ENCODE data around the gene WWOX.

GRCh38 chr16:78199325-78200022 lies 100.0 kb downstream of the WWOX start:
- TF ChIP-seq SUZ12 (IDR thresholded peaks at IDR 0.05; ENCODE audit: extremely low read depth, insufficient read depth, insufficient read length) (no peak), ZNF274 (IDR thresholded peaks at IDR 0.05; ENCODE audit: low read depth, low read length) (no peak), YY1 (IDR thresholded peaks at IDR 0.05; ENCODE audit: insufficient read depth, insufficient read length) (no peak)

Measured in NT2/D1 (cell line).